ELR (cell line): ENCODE data around the gene CD200.
"Not testable (repeated sequence)": the region's sequence is repeated elsewhere in the genome, so short reads cannot be mapped to it uniquely, and the experiment has no call there.

Experiments used
- DNase-seq: peaks from one replicate; pipeline ENCODE4 v3.0.0-alpha.2; 2015; ENCODE audit warnings: low read depth

CD200 gene

GRCh38 chr3:112390783-112391641 lies 58.1 kb downstream of the CD200 start:
- peak; percentile 92 for DNase-seq

- DNase-seq: no peak
These were observed 58.7 kb downstream of the CD200 start for GRCh38 chr3:112391648-112392047.

GRCh38 chr3:112392393-112393359 lies 59.7 kb downstream of the CD200 start:
- no peak for DNase-seq

GRCh38 chr3:112393360-112393728 lies 60.4 kb downstream of the CD200 start:
- DNase-seq: no peak

- DNase-seq: no peak
These were observed 61.2 kb downstream of the CD200 start for GRCh38 chr3:112394003-112394640.

GRCh38 chr3:112395181-112395895 lies 62.4 kb downstream of the CD200 start:
- DNase-seq: no peak

GRCh38 chr3:112395896-112396290 lies 62.9 kb downstream of the CD200 start:
- DNase-seq: no peak

- DNase-seq: no peak
These were observed 64.6 kb downstream of the CD200 start for GRCh38 chr3:112397556-112397955.

GRCh38 chr3:112399064-112399463 lies 66.1 kb downstream of the CD200 start:
- no peak for DNase-seq

- not testable (repeated sequence) for DNase-seq
These were observed 66.6 kb downstream of the CD200 start for GRCh38 chr3:112399554-112399953.

GRCh38 chr3:112400317-112400716 lies 67.4 kb downstream of the CD200 start:
- DNase-seq: not testable (repeated sequence)

GRCh38 chr3:112401617-112402016 lies 68.7 kb downstream of the CD200 start:
- DNase-seq: no peak

GRCh38 chr3:112403103-112403502 lies 70.1 kb downstream of the CD200 start:
- DNase-seq: no peak

GRCh38 chr3:112404924-112405549 lies 72.1 kb downstream of the CD200 start:
- DNase-seq: not testable (repeated sequence)

GRCh38 chr3:112405845-112406244 lies 72.9 kb downstream of the CD200 start:
- DNase-seq: peak; percentile 58

- DNase-seq: no peak
These were observed 74.4 kb downstream of the CD200 start for GRCh38 chr3:112407214-112407887.

GRCh38 chr3:112407888-112408702 lies 75.1 kb downstream of the CD200 start:
- DNase-seq: no peak

- DNase-seq: no peak
These were observed 76.1 kb downstream of the CD200 start for GRCh38 chr3:112409041-112409440.

GRCh38 chr3:112411425-112411824 lies 78.5 kb downstream of the CD200 start:
- no peak for DNase-seq
